ENCODE results near the gene RGCC.
"Not testable (repeated sequence)": the region's sequence is repeated elsewhere in the genome, so short reads cannot be mapped to it uniquely, and the experiment has no call there.

Gene RGCC

GRCh38 chr13:41456768-41457588 lies at the start of gene RGCC:
TSS of gene RGCC (plus strand) at chr13:41457550. CDS start at chr13:41457708, 158 bp downstream.
- peak; percentile 50 for DNase-seq (ENCODE audit: low spot score)

- DNase-seq (ENCODE audit: low spot score), result no peak
Measured at GRCh38 chr13:41408121-41408520, 49.2 kb upstream of the RGCC start.

GRCh38 chr13:41408746-41409145 lies 48.6 kb upstream of the RGCC start:
- DNase-seq (ENCODE audit: low spot score), result no peak

- peak; percentile 22 for DNase-seq (ENCODE audit: low spot score)
Measured at GRCh38 chr13:41409611-41410010, 47.7 kb upstream of the RGCC start.

GRCh38 chr13:41411060-41411459 lies 46.3 kb upstream of the RGCC start:
- no peak for DNase-seq (ENCODE audit: low spot score)

- peak; percentile 34 for DNase-seq (ENCODE audit: low spot score)
Measured at GRCh38 chr13:41411522-41411921, 45.8 kb upstream of the RGCC start.

- no peak for DNase-seq (ENCODE audit: low spot score)
Measured at GRCh38 chr13:41413872-41414271, 43.5 kb upstream of the RGCC start.

- DNase-seq (ENCODE audit: low spot score), result no peak
Measured at GRCh38 chr13:41416276-41416675, 41.1 kb upstream of the RGCC start.

GRCh38 chr13:41418027-41418426 lies 39.3 kb upstream of the RGCC start:
- DNase-seq (ENCODE audit: low spot score), result no peak

- DNase-seq (ENCODE audit: low spot score), result no peak
Measured at GRCh38 chr13:41418731-41419130, 38.6 kb upstream of the RGCC start.

GRCh38 chr13:41419206-41419605 lies 38.1 kb upstream of the RGCC start:
- DNase-seq (ENCODE audit: low spot score), result no peak

GRCh38 chr13:41420146-41420545 lies 37.2 kb upstream of the RGCC start:
- no peak for DNase-seq (ENCODE audit: low spot score)

- not testable (repeated sequence) for DNase-seq (ENCODE audit: low spot score)
Measured at GRCh38 chr13:41421330-41421729, 36.0 kb upstream of the RGCC start.

GRCh38 chr13:41421983-41422382 lies 35.4 kb upstream of the RGCC start:
- DNase-seq (ENCODE audit: low spot score), result not testable (repeated sequence)

GRCh38 chr13:41423259-41423658 lies 34.1 kb upstream of the RGCC start:
- not testable (repeated sequence) for DNase-seq (ENCODE audit: low spot score)

GRCh38 chr13:41424675-41425074 lies 32.7 kb upstream of the RGCC start:
- not testable (repeated sequence) for DNase-seq (ENCODE audit: low spot score)

GRCh38 chr13:41426047-41426446 lies 31.3 kb upstream of the RGCC start:
- no peak for DNase-seq (ENCODE audit: low spot score)

- no peak for DNase-seq (ENCODE audit: low spot score)
Measured at GRCh38 chr13:41427666-41428065, 29.7 kb upstream of the RGCC start.

GRCh38 chr13:41428155-41428554 lies 29.2 kb upstream of the RGCC start:
- DNase-seq (ENCODE audit: low spot score), result no peak

- not testable (repeated sequence) for DNase-seq (ENCODE audit: low spot score)
Measured at GRCh38 chr13:41434030-41434429, 23.3 kb upstream of the RGCC start.

GRCh38 chr13:41434831-41435520 lies 22.4 kb upstream of the RGCC start:
- no peak for DNase-seq (ENCODE audit: low spot score)

GRCh38 chr13:41443969-41444368 lies 13.4 kb upstream of the RGCC start:
- no peak for DNase-seq (ENCODE audit: low spot score)

- no peak for DNase-seq (ENCODE audit: low spot score)
Measured at GRCh38 chr13:41452462-41452861, 4.9 kb upstream of the RGCC start.

Measured in kidney tubule cell (primary cell).